NB4 (cell line): ENCODE results near the gene CLBA1.

Experiments used
- DNase-seq: peaks from one replicate; pipeline ENCODE4 v3.0.0; 2010; ENCODE audit warnings: low read depth
- H3K4me3 ChIP-seq: one replicate; pipeline ENCODE4 v1.5.1; 2011; ENCODE audit warnings: mild to moderate bottlenecking, low read depth, low read length, moderate library complexity
- MYC ChIP-seq: IDR thresholded peaks from 2 replicates; pipeline ENCODE4 v1.6.1; 2011; ENCODE audit warnings: low read depth, low read length
- POLR2A ChIP-seq: IDR thresholded peaks from 2 replicates; pipeline ENCODE4 v1.6.1; 2011; ENCODE audit warnings: mild to moderate bottlenecking; ENCODE audit not compliant: insufficient read length; ENCODE audit errors: extremely low read depth
- TF ChIP-seq, protein P1 (sequence below): IDR thresholded peaks from one replicate; pipeline ENCODE4 v1.5.1; 2012; ENCODE audit warnings: low read depth, low read length
- TF ChIP-seq, protein P2 (sequence below): IDR thresholded peaks from 2 replicates; pipeline ENCODE4 v1.6.1; 2011; ENCODE audit warnings: low read depth, low read length

Gene CLBA1

DNA sequence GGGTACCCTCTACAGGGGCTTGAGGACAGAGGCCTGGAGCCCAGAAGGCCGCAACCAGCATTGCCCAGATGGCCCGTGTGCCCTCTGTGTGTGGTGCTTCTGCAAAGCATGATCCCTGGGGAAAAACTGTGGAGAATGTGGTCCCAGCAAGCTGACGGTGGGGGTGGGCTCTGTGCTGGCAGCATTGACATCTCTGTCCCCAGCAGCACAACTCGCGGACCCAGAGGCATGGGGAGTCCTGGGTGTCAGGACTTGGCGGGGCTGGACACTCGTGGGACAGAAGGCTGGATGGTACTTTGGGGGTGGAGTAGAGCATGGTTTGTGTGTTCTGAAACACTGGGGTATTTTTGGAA lies 4.3 kb downstream of the CLBA1 start:
- no peak for TF ChIP-seq MYC
- TF ChIP-seq, protein P1, sequence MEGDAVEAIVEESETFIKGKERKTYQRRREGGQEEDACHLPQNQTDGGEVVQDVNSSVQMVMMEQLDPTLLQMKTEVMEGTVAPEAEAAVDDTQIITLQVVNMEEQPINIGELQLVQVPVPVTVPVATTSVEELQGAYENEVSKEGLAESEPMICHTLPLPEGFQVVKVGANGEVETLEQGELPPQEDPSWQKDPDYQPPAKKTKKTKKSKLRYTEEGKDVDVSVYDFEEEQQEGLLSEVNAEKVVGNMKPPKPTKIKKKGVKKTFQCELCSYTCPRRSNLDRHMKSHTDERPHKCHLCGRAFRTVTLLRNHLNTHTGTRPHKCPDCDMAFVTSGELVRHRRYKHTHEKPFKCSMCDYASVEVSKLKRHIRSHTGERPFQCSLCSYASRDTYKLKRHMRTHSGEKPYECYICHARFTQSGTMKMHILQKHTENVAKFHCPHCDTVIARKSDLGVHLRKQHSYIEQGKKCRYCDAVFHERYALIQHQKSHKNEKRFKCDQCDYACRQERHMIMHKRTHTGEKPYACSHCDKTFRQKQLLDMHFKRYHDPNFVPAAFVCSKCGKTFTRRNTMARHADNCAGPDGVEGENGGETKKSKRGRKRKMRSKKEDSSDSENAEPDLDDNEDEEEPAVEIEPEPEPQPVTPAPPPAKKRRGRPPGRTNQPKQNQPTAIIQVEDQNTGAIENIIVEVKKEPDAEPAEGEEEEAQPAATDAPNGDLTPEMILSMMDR = no peak
- TF ChIP-seq, protein P2, sequence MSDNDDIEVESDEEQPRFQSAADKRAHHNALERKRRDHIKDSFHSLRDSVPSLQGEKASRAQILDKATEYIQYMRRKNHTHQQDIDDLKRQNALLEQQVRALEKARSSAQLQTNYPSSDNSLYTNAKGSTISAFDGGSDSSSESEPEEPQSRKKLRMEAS = no peak
- TF ChIP-seq POLR2A = no peak
- H3K4me3 ChIP-seq = no peak overlapping the region
- no peak for DNase-seq

DNA sequence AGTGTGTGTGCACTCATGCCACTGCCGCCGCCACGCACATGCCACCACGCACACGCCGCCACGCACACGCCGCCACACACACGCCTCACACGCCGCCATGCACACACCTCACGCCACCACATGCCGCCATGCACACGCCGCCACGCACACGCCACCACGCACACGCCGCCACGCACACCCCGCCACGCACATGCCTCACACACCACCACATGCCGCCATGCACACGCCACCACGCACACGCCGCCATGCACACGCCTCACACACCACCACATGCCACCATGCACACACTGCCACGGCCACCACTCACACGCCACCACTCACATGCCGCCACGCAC lies 6.3 kb downstream of the CLBA1 start:
- DNase-seq = no peak
- TF ChIP-seq, protein P2 = no peak
- TF ChIP-seq POLR2A = no peak
- no peak for TF ChIP-seq MYC
- TF ChIP-seq, protein P1 = no peak
- H3K4me3 ChIP-seq = no peak overlapping the region

DNA sequence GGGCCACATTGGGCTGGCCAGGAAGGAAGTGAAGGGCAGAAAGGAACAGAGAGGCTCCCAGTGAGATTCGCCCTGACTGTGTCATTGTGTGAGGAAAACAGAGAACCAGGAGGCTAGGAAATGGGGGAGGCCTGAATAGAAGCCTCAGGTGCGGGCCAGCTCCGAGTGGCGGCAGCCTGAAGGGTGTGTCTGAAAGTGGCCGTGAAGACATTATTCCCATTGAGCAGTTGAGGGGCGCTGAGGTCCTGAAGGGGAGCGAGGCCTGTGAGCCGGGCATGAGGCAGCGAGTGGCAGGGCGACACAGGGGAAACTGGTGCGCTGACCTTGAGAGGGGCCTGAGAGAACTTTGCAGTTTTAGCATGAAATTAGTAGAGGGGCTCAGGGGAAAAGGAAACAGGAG lies 6.9 kb downstream of the CLBA1 start:
- TF ChIP-seq, protein P2 = no peak
- TF ChIP-seq POLR2A (no peak), MYC (no peak)
- TF ChIP-seq, protein P1 = no peak
- no peak for DNase-seq
- no peak overlapping the region for H3K4me3 ChIP-seq

DNA sequence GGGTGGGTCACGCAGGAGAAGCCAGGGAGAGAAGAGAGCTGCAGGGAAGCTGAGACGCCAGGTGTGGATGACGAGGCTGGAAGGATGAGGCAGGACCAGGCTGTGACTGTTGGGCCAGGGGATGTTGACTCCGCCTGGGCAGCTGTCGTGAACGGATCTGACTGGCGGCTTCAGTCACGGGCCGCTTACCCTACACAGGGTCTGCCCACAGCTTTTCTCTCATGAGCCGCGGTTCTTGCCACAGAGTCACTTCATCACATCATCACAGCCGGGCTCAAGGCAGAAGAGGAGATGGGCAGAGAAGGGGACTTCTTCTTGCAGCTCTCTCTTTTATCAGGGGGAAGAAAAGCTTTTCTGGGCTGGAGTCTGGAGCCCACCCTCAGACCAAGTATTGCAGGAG lies 7.7 kb downstream of the CLBA1 start:
- no peak for DNase-seq
- TF ChIP-seq, protein P2 = no peak
- H3K4me3 ChIP-seq = no peak overlapping the region

DNA sequence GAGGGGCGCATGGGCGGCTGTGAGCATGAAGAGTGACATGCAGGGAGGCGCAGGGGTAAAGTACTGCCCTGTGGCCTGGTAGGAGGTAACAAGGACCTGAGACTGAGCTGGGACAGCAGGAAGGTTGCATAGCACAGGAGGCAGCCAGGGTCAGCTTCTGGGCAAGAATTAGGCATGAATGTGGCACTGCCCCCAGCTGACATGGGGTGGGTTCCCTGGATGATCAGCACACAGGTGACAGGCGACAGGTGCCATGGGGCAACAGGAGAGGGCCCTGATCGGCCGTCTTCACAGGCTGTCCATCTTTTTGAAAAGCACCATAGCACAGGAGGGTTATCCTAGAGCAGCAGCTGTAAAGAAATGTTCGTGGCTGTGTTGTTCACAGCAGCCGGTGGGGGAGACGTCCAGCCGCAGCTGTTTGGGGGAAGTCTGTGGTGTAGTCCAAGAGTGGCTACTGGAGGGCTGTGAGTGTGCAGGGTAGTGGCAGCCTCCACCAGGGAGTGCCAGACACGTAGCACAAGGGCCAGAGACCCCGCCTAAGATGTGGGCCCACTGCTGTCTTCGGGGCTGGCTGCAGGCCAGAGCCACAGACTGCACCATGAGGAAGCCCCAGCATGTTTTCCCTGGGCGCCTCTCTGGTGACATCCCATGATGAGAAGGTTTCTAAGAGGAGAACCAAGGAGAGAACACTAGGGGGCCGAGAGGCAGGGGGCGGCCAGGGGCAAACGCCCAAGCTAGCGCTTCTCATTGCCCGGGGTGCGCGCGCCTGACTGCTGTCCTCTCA lies 8.4 kb downstream of the CLBA1 start:
- no peak for DNase-seq
- H3K4me3 ChIP-seq = no peak overlapping the region
- TF ChIP-seq, protein P1 = no peak
- no peak for TF ChIP-seq POLR2A
- no peak for TF ChIP-seq MYC
- TF ChIP-seq, protein P2 = no peak

DNA sequence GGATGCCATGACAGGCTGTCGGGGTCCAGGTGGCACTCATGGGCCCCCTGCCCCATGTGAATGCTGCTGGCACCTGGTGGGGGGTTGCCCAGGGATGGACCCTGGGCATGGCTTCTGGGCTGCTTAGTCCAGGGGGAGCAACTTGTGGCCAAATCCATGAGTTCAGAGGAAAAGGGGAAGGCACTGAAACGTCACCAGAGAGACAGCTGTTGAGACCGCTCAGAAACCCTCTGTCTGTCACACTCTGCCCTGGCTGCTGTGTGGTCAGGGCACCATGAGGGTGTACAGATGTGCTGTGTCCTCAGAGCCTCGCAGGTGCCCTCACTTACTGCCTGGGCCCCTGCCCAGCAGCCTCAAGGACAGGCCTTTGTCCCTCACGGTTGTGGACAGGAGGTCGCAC lies 9.4 kb downstream of the CLBA1 start:
- no peak for DNase-seq
- H3K4me3 ChIP-seq = no peak overlapping the region
- TF ChIP-seq, protein P1 = no peak
- TF ChIP-seq MYC = no peak
- no peak for TF ChIP-seq POLR2A
- TF ChIP-seq, protein P2 = no peak
